EL (cell line): ENCODE data around the gene ANKEF1.
"Not testable (repeated sequence)": the region's sequence is repeated elsewhere in the genome, so short reads cannot be mapped to it uniquely, and the experiment has no call there.

ENCODE experiments used
- DNase-seq: peaks from one replicate; pipeline ENCODE4 v3.0.0-alpha.2; 2016

ANKEF1 gene

DNA sequence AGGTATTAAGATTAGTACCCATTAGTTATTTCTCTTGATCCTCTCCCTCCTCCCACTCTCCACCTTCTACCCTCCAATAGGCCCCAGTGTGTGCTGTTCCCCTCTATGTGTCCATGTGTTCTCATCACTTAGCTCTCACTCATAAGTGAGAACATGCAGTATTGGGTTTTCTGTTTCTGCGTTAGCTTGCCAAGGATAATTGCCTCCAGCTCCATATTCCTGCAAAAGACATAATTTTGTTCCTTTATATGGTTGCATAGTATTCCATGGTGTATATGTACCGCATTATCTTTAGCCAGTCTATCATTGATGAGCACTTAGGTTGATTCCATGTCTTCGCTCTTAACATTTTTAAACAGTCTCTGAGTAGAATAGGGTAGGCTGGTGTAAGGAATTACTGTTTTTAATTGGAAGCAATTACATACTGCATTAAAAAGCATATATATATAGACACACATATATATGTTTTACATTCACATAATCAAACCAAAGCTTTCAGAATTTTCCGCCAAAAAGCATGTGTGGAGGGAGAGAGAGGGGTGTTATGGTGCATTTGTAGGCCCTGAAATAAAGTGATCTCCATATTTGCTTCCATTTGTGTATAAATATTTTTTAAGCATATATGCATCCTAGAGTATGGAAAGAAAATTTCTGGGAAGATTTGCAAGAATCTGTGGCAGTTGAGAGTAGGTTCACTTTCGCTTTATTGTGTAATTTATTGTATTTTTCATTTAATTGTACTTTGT lies 709 bp upstream of the ANKEF1 start:
- DNase-seq, result no peak

DNA sequence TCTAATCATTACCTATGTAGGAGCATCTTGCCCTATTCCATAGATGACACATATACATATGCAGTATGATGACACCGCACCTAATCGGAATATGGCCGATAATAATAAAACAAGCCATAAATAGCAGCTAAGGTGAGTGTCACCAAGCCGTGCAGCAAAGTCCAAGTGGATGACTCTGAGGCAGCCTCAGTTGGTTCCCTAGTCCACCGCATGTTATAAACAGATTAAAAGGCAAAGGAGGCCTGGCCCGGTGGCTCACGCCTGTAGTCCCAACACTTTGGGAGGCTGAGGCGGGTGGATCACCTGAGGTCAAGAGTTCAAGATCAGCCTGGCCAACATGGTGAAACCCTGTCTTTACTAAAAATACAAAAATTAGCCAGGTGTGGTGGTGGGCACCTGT lies 1.5 kb downstream of the ANKEF1 start:
- DNase-seq, result not testable (repeated sequence)

DNA sequence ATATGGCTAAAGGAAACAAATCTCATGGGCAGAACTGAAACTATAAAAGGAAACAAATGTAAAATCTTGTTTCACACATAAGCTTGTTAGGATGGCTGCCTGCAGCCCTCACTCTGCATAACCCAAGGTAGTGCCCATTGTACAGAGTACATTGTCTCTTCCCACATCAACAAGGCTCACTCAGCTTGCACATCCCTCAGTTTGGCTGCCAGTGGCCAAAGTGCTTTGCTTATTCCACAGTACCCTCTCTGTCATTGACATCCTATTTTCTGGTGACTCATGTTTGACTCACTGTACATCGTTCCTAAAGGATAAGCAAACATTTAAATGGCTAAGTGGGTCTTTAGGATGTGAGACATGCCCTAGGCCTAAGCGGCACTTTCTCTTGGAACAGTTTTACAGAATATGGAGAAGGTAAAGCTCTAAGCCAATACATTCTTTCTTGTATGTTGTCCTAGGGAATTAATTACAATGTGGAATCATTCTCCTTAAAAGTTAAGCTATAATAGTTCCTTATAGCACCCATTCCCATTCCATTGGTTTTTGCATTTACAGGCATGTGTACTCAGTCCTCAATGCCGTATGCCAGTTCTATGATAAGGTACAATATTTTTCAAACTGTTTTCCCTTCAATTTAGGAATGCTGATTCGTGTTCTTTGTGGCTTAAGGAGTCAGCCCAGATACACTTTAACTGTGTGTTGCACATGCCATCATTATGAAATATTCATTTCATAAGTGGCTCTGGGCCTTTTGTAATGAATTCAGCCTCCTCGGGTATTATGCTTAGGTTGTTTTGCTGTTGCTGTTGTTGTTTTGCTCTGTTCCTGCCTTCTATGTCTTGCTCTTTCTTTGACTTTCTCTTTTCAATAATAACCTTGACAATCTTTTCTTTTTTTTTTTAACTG lies 5.5 kb downstream of the ANKEF1 start:
- DNase-seq, result peak; percentile 85

DNA sequence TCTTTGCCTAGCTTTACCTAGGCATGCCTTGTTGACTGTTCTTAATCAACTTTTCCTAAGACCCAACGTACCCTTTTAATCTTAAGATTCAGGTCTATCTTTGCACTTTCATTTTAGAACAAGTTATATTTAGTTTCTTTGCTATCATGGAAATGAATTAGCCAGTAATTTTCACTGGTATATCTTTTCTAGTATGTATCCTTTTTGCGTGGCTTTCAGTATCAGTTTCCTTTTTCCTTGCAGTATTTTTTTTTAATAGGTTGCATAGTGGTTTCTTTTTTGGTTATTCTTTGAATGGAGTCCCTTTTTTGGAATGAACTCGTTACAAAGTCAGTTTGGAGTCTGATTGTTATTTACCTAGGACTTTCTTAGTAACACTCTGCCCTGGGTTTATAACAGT lies 7.3 kb downstream of the ANKEF1 start:
- DNase-seq, result no peak

DNA sequence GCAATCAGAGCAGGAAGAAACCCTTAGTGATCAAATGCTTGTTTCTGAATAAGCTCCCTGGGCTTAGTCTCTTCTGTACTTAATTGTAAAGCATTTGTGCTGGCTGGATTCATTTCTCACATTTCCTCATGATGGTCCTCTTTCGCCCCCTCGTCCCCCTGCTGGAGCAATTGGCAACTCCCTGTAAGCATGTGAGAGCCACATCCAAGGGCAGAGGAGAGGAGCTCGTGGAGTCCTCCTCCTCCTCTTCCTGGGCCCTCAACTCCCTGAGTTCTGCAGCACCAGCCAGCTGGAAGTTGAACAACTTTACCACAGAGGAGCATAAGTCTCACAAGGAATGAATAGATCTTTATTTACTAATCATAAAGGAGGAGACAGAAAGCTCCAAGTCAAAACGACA lies 12.6 kb downstream of the ANKEF1 start:
- peak; percentile 26 for DNase-seq

DNA sequence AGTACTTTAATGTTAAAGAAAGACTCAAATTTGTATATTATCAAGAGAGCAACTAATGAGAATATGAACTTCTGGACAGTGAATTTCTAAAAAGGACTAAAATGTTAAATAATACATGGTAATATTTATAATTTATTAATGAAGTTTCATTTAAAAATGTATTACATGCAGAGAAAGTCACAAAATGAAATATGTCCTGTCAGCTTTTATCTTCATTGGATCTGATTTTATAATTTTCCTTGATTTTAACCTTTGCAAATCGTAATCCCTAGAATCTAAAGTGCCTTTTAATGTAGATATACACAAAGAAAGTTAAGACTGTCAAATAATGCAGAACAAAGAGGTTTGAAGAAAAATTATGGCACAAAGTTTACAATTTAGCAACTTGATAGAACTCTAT lies 16.4 kb downstream of the ANKEF1 start:
- no peak for DNase-seq

DNA sequence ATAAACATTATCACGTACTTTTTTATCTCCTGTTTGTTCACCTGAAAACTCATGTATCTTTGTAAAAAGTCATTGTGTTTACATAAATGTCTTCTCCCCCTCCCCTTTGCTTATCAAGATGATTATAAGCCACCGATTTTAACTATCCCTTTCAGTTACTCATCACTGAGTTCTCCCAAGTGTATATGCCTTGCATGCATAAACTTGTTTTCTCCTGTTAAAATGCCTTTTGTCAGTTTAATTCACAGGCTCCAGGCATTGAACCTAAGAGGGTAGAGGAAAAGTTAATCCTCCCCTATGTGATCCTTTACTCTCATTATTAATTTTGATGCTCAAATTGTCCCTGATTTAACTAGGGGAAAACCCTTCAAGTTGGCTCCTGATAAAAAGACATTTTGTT lies 24.2 kb downstream of the ANKEF1 start:
- no peak for DNase-seq

DNA sequence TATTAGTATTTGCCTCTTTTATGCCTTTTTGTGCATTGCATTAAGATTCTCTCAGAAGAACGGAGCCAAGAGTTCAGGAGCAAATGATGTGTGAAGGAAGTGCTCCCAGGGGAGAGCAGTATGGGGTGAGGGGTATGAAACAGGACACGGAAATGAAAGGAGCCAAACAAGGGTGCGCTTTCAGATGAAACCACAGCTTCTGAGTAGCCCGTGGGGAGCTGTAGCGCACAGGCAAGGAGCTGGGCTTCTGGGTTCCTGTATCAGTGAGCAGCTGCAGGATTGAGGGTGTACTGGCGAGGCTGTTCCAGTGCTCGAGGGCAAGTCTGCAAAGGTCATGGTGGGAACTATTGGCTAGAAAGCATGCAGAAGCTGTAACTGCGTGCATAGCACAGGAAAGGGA lies 25.4 kb downstream of the ANKEF1 start:
- DNase-seq, result no peak

DNA sequence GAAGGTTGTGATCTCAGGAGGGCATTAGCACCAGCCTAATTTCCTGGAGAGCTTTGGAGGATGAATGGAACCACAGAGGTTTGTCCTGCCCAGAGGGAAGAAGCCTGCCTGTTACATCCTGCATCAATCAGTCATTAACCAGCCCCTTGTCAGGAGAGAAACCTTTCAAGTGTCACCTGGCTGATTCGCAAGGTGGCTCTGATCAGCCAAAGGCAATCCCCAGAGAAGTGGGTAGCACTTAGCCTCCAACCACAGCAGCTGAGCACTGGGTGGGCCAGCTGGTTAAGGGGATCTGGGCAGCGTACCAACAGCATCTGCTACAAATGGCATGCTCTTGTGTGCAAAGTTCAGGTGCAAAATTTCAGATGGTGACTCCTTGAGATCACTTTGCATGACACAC lies 26.9 kb downstream of the ANKEF1 start:
- DNase-seq, result no peak

DNA sequence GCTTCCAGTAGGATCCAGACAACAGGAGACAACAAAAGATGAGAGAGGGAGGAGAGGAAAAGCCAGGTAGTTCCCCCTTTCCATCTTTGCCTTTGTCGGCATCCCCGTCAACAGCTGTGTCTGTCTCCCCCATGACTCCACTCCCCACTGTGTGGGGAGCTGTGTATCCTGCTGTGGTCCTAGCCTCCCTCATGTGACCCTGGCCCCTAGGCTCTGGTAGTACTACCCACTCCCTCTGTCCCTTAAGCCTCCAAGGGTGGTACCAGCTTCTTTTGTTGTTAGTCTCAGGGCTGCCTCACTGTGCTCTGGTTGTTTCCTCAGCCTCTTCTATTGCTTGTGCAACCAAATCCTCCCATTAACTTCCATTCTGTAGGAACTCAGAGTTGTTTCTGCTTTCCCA lies 28.7 kb downstream of the ANKEF1 start:
- DNase-seq, result no peak

DNA sequence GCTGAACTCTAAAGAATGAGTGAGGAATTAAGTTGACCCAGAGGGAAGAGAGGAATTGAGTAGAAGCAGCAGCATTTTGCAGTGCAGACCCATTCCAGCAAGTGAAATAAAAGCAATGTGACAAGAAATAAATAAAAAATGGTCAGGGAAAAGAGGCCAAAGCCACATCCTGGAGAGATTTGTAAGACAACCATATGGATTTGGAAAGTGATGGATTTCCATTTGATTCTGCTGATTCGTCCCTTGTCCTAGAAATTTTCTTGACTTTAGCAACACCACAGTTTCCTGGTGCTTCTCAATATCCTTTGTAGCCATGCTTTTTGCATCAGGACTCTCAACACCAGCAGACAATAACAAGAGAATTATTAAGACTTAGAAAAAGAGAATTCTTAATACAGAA lies 29.8 kb downstream of the ANKEF1 start:
- DNase-seq, result no peak

DNA sequence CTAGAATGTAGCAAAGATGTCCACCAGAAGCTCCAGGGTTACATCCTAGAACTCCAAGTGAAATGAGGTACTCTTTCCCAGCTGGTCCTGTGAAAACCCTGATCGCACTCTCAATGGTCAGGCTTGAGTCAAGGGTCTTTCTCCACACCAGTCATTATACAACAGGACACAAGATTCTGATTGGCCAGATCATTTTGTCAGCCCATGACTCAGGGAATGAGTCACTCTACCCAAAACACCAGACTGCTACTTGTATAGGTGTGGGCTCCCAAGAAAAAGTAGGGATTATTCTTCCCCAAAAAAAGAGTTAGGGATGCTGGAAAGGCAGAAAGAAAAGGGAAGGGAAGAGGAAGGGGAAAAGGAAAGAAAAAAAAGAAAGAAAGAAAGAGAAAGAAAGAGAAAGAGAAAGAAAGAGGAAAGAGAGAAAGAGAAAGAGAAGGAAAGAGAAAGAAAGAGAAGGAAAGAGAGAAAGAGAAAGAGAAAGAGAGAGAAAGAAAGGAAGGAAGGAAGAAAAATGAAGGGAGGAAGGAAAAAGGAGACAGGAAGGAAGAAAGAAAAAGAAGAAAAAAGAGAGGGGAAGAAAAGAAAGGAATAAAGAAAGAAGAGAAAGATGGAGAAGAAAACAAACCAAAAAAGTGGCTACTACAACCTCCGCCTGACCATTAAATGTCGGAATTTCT lies 30.5 kb downstream of the ANKEF1 start:
- peak; percentile 27 for DNase-seq

DNA sequence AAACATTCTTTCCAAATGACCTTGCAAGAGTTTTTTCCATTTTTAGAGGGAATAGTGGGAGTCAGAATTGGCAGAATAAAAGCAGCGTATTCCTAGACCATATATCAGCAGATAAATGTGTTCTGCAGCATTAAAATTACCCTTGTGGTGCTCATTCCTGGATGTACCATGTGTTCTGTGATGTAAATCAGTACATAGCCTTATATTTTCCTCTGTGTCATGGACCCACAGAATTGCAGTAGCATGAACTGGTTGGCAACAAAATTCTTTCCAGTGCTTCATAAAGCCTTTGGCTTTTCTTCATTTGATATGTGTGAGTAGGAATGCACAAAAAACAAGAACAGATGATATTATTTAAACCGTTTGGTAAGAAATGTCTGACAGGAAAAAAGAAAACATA lies 32.5 kb downstream of the ANKEF1 start:
- DNase-seq, result no peak

DNA sequence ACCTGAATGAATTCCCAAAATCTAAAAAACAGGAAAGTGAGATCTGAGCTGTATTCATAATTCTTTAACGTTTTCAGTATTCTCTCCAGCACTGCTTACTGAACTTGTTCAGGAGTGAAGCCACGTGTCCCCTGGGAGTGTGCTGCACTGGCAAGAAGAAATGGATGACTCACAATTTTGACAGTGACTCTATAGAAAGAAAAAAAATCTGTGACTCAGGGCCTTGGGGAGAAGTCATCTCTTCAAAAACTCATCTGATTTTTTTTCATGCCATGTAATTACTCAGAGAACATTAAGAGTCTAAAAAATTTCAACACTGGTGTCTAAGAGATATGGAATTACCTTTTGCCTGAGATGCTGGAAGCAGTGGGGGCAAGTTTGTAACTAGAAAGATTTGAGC lies 39.7 kb downstream of the ANKEF1 start:
- peak; percentile 91 for DNase-seq

DNA sequence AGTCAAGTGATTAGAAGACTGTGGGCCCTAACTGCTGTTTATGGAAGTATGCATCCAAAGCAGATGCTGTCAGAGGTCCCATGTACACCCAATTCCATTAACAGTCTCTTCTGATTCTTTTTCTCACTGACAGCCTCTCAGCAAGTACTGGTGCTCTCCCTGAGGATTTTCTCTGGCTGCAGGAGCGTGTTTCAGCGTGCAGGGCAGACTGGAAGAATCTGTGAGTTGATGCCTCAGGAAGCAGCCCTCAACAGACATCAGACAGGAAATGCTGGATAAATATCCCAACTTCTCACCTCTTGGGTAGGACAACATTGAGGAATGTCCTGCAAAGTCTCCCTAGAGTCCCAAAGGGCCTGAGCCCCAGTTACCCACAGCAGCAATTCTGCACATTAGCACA lies 40.8 kb downstream of the ANKEF1 start:
- DNase-seq, result no peak

DNA sequence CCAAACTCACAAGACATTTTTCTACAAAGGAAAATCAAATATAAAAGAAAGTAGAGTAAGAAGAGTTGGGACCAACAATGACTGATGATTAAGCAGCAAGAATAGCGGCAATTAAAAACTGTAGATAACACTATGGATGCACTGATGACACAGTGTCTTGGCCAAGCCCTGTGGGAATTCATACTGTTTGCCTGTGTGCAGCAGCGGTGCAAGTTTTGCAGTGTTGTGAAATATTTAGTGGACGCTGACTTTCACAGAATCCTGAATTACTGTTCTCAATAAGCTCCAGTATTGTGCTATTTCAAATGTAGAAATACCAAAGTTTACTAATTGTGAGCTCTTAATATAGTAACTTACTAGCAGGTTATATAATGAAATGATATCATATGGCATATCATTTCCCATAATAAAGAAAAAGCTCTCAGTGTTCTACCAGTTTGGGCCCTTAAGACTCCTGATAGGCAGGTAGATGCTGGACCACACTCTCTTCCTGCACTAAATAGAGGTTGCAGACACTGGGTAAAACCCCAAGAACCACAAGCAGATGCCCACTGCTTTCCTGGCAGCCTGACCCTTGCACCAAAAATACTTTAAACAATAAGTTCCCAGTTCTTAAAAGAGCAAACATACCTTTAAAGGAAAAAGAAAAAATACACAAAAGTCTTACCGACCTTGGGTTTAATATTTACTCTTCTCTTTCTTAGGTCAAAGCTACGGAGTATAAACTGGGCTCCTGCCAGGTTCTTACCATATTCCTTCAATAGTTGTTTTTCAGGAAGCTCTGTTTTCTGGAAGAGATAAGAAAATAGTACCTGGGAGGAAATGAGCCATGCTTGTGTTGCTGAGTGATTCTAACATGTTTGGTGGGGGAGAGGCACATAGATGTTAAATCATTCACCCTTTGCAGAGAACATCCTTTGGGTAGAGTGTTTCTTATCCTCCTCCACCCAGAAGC lies 41.6 kb downstream of the ANKEF1 start:
- no peak for DNase-seq

DNA sequence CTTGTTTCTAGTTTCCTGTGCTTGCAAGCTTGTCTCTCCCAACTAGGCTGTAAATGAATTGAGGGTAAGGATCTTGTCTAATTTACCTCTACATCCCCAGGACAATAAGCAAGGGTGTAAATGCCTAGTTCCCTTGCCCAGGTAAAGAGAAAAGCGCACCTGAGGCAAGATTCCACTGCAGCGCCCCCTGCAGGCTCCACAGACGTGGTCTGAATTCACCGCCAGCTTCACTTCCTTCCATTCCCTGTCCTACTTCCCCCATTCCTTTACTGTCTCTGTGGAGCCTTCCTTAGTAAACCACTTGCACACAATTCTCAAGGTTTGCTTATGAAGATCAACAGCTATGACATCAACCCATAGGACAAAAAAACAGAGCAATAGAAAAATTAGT lies 42.3 kb downstream of the ANKEF1 start:
- DNase-seq, result no peak

DNA sequence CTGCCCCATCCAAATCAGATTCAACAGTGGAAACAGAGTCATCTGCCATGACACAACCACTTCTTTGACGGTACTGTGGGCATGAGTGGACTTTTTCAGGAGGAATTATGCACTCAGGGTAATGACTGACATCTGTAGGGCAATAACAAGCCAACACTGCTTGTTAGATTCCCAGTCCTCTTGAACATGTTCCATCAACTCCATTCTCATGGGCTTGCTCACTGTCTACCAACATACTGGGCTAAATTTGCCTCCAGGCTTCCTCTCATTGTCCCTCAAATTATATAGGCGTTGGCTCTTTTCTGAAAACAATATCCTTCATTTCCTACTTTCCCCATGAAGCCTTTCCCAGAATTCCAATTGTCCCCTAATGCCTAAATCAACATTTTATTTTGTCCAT lies 43.1 kb downstream of the ANKEF1 start:
- no peak for DNase-seq

DNA sequence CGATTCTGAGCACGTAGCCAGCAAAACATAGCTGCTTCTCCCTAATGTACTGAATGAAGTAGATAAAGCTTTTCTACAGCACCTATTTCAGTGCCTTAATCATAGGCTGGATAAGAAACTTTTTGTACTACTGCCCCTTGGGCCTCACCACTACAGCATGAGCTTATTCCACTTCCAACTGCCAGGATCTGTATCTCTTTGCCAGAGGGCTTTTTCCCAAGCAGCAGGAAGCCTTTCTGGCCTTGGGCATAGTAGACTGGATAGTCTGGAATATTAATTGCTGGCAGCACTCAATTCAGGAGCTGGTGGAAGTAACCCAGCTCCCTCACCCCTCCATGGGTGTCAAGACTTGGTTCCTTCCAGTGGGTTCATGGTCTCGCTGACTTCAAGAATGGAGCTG lies 43.6 kb downstream of the ANKEF1 start:
- no peak for DNase-seq

DNA sequence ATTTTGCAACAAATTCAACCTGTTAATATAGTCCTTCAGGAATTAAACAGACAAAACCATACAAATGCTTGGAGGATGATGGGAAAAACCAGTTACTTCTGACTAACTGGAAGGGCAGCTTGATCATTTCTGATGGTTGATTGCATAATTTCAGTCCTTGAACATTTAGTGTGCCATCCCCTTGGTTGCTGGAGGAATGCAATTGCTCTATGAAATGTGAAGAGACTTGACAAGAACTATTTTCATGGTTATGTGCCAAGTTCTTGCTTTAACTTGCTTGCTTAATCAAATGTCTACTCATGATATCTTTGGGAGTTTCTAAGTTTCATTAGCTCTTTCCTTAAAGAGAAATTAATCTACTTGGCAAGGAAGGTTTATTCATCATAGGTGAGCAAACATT lies 45.2 kb downstream of the ANKEF1 start:
- peak; percentile 79 for DNase-seq

DNA sequence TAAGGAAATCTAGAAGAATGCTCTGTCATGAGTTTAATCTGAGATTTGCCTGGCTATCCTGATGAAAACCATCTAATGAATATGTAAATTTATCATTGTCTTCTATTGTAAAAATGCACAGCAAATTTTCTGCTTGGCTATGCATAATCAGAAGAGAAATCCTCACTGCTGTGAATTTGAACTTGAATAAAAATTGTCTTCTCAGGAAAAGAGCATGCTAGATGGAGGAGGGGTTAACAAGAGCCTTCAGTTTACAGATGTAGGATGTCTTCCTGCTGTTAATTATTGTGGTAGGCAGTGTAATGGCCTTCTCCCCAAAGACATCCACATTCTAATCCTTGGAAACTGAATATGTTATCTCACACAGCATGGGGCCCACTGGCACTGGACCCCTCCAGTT lies 45.8 kb downstream of the ANKEF1 start:
- DNase-seq, result no peak

DNA sequence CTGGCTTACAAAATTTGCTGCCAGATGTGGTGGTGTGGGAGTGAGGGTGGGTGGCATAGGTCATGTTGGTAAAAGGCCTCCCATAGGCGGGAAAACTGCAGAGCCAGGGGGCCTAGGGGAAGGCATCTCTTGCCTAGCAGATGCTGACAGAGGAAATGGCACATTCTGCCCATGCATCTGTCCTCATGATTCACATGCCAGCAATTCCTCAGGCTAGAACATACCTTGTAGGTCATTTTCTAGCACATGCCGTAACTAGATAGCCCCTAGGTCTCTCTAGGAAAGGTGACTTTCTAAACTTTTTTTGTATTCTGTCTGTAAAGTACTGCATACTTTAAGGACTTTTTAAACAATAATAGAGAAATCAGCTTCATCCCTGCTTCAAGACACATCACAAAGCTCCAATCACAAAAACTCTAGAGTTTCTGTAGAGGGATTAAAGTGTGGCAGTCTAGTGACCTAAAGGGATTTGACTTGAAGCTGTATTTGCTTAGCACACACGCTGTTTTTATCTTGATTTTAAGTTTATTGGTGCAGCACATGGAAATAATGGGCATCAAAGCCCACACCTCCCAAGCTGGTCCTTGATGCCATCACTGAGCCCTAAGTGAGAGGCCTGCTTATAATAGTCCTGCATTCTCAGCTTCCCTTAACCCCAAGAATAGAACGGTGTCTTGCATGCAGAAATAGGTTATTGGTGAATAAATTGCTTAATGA lies 55.2 kb downstream of the ANKEF1 start:
- no peak for DNase-seq
